GM06990 (cell line): Measurements from ENCODE around the gene RTP5.

Experiments
- DNase-seq: peaks from one replicate; pipeline ENCODE4 v3.0.0-alpha.2; 2011; ENCODE audit not compliant: insufficient read length; ENCODE audit errors: extremely low read depth
- H3K27me3 ChIP-seq: replicated peaks from 2 replicates; pipeline ENCODE4 v1.6.0; 2011; ENCODE audit warnings: low read length; ENCODE audit not compliant: control insufficient read depth, insufficient read depth
- H3K36me3 ChIP-seq: 2 replicates; pipeline ENCODE4 v1.5.1; 2011; ENCODE audit warnings: low read length; ENCODE audit not compliant: control insufficient read depth, insufficient read depth
- H3K4me3 ChIP-seq: replicated peaks from 2 replicates; pipeline ENCODE4 v1.5.1; 2011; ENCODE audit warnings: low read depth, mild to moderate bottlenecking, control low read depth, low read length
- CTCF ChIP-seq: IDR thresholded peaks from 2 replicates; pipeline ENCODE4 v1.5.1; 2011; ENCODE audit warnings: low read length, control low read depth, mild to moderate bottlenecking, inconsistent platforms; ENCODE audit not compliant: insufficient read depth, poor library complexity, severe bottlenecking

Gene RTP5

GRCh38 chr2:241837197-241837965 lies 32.1 kb upstream of the RTP5 start:
- Histone ChIP-seq H3K27me3 (no peaks in the 10 kb centered on the region), H3K36me3 (no peaks in the 10 kb centered on the region), H3K4me3 (no peak overlapping the region)
- no peak for TF ChIP-seq CTCF
- no peak for DNase-seq

- no peak for DNase-seq
- no peak for TF ChIP-seq CTCF
- H3K36me3 ChIP-seq = no peaks in the 10 kb centered on the region
- no peak overlapping the region for H3K4me3 ChIP-seq
- no peaks in the 10 kb centered on the region for H3K27me3 ChIP-seq
Observed at GRCh38 chr2:241841181-241842066, 28.1 kb upstream of the RTP5 start.

- Histone ChIP-seq H3K4me3 (no peak overlapping the region), H3K27me3 (no peaks in the 10 kb centered on the region), H3K36me3 (no peaks in the 10 kb centered on the region)
- DNase-seq = no peak
- TF ChIP-seq CTCF = no peak
Observed at GRCh38 chr2:241842067-241842415, 27.5 kb upstream of the RTP5 start.

- Histone ChIP-seq H3K36me3 (no peaks in the 10 kb centered on the region), H3K27me3 (no peaks in the 10 kb centered on the region), H3K4me3 (peak overlapping the region; percentile 42)
- TF ChIP-seq CTCF = no peak
- DNase-seq = peak; percentile 61
Observed at GRCh38 chr2:241842620-241843211, 26.8 kb upstream of the RTP5 start.

- Histone ChIP-seq H3K27me3 (no peaks in the 10 kb centered on the region), H3K36me3 (no peaks in the 10 kb centered on the region), H3K4me3 (peak overlapping the region; percentile 42)
- DNase-seq = peak; percentile 9
- TF ChIP-seq CTCF = no peak
Observed at GRCh38 chr2:241843321-241844065, 26.0 kb upstream of the RTP5 start.
